ENCODE data around the gene ZFP36L1. TPM values are rescaled to one million over a fixed set of nuclear protein-coding genes. Genes with fewer than 3 reads are reported as not detected.
A peak's percentile ranks its signal among the peaks of the same experiment; 100 is the strongest.

Gene ZFP36L1
- total RNA-seq, 1 donor, result 24.2 TPM

DNA sequence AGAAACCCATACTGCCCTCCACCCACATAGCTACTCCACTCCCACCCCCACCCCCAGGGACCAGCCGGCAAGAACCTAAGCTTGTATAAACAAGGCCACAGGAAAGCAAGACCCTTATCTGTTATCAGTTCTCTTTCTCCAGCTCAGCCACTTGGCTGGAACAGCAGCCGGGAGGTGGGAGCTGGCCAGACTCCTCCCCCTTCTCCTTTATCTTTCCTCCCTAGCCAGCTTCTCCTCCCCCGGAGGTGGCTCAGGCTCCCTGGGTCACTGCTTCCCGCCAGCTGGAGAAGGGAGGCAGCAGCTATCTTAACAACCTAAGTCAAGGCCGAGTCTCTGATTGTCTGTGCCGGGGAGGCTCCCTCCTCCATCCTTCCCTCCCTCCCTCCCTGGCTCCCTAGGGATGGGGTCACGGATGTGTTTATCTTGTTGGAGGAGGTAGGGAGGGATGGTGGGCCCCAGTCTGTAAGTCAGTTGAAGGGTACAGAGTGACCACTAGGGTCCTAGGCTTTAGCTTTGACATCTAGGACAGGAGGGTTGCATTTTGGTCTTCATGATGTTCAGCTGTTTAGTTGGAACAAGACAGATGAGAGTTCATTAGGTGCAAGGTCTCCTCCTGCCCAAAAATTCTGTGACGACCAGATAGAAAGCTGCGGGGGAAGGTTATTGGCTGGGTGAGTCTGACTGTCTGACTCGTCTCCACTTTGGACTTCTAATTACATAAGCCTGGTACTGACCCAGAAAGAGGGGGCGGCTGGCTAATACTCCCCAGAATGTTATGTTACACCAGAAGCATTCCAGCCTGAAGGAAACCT lies 29.7 kb downstream of the ZFP36L1 start:
- peak; percentile 5 for TF ChIP-seq CTCF (IDR thresholded peaks at IDR 0.05; ENCODE audit: insufficient read depth, low read depth, low read length)
- DNase-seq (ENCODE audit: low read depth), result peak; percentile 82
- no peak overlapping the region for H3K4me3 ChIP-seq (ENCODE audit: low read depth, low read length)

DNA sequence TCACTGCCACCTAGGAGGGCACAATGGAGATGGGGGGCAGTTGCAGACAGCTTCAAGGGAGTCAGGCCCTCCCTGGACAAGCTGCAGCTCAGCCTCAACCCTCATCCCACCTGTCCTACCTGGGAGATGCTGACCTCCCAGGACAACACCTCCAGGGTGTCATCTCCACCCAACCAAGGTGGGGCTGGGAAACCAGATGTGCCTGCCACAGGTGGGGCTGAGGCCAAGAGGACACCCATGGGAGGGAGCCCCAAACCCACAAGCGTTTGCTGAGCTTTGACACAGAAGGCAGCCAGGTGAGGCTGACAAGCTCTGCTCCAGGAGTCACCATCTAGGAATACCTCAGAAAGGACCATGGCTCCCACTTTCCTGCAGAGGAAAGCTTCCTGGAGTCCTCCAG lies 31.5 kb downstream of the ZFP36L1 start:
- no peak for TF ChIP-seq CTCF (IDR thresholded peaks at IDR 0.05; ENCODE audit: insufficient read depth, low read depth, low read length)
- no peak for DNase-seq (ENCODE audit: low read depth)

GRCh38 chr14:68760761-68761160 lies 32.1 kb downstream of the ZFP36L1 start:
- TF ChIP-seq CTCF (IDR thresholded peaks at IDR 0.05; ENCODE audit: insufficient read depth, low read depth, low read length), result no peak
- DNase-seq (ENCODE audit: low read depth), result peak; percentile 76
- H3K4me3 ChIP-seq (ENCODE audit: low read depth, low read length), result no peak overlapping the region

More for the DNA sequence above, 31.5 kb downstream of the ZFP36L1 start:
- no peak overlapping the region for H3K4me3 ChIP-seq (ENCODE audit: low read depth, low read length)

DNA sequence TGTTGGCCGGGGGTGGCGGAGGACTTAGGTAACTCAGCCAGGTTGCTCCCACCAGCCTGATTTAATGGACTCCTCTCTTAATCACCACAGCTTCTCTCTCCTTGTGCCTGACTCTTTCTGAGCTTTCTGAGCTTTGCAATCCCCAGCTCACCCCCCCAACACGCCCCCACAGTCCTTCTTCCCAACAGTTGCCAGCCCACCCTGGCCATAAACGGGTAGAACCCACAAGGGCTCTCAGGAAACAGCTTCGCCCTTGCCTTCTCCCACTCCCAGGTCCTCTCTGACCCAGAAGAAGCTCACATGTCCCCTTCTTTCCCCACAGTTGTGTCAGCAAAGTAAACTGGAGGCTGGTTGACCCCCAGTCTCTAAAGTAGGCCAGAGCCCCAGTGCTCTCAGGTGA lies 32.9 kb downstream of the ZFP36L1 start:
- no peak for DNase-seq (ENCODE audit: low read depth)
- TF ChIP-seq CTCF (IDR thresholded peaks at IDR 0.05; ENCODE audit: insufficient read depth, low read depth, low read length), result no peak
- H3K4me3 ChIP-seq (ENCODE audit: low read depth, low read length), result no peak overlapping the region

DNA sequence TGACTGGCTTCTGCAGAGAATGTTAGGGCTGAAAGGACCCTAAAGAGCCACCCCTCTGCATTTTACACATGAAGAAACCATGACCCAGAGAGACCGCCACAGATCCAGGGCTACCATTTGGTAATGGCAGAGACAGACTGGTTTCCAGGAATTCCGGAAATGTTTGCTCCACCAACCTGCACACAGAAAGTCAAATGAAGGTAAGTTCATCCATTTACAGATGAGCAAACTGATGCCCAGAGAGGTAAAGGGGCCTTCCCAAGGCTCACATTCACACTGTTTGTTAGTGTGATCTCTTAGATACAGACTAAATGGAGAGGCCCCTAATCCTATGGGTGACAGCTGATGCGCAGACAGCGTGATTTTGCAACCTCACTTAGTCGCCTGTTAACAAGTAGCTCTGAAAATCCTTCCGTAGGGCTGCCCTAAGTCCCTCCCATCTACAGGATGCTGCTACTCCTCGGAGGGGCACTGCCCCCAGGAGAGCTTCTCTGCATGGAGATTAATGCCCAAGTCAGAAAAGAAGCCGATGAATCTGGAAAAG lies 33.8 kb downstream of the ZFP36L1 start:
- DNase-seq (ENCODE audit: low read depth), result peak; percentile 77
- no peak overlapping the region for H3K4me3 ChIP-seq (ENCODE audit: low read depth, low read length)
- no peak for TF ChIP-seq CTCF (IDR thresholded peaks at IDR 0.05; ENCODE audit: insufficient read depth, low read depth, low read length)

- no peak for DNase-seq (ENCODE audit: low read depth)
- TF ChIP-seq CTCF (IDR thresholded peaks at IDR 0.05; ENCODE audit: insufficient read depth, low read depth, low read length), result no peak
- H3K4me3 ChIP-seq (ENCODE audit: low read depth, low read length), result no peak overlapping the region
Observed at GRCh38 chr14:68758301-68758700, 34.6 kb downstream of the ZFP36L1 start.
